Endothelial cell (in vitro differentiated cells): ENCODE results near the gene MAP3K12. TPM values are rescaled to one million over a fixed set of nuclear protein-coding genes. Genes with fewer than 3 reads are reported as not detected.

Experiments
- DNase-seq: peaks from one replicate; pipeline ENCODE4 v3.0.0; 2021; ENCODE audit warnings: low spot score
- H3K27ac Mint-ChIP-seq: one replicate; pipeline ENCODE4 v1.8.0; 2021; ENCODE audit warnings: mixed read lengths, inconsistent platforms; ENCODE audit not compliant: unreplicated experiment
- H3K27me3 Mint-ChIP-seq: one replicate; pipeline ENCODE4 v1.8.0; 2021; ENCODE audit warnings: mild to moderate bottlenecking, moderate library complexity, mixed read lengths, inconsistent platforms; ENCODE audit not compliant: unreplicated experiment
- H3K36me3 Mint-ChIP-seq: one replicate; pipeline ENCODE4 v1.8.0; 2021; ENCODE audit warnings: mild to moderate bottlenecking, low read depth, mixed read lengths, inconsistent platforms; ENCODE audit not compliant: unreplicated experiment
- H3K4me1 Mint-ChIP-seq: one replicate; pipeline ENCODE4 v1.8.0; 2021; ENCODE audit warnings: mild to moderate bottlenecking, mixed read lengths, inconsistent platforms; ENCODE audit not compliant: unreplicated experiment
- H3K4me3 Mint-ChIP-seq: one replicate; pipeline ENCODE4 v1.8.0; 2021; ENCODE audit warnings: mild to moderate bottlenecking, mixed read lengths, inconsistent platforms; ENCODE audit not compliant: unreplicated experiment
- H3K9me3 Mint-ChIP-seq: one replicate; pipeline ENCODE4 v1.8.0; 2021; ENCODE audit warnings: mixed read lengths, inconsistent platforms; ENCODE audit not compliant: unreplicated experiment
- total RNA-seq: library from RNA; stranded (reverse); fragmentation: NEBNext Ultra II Directional; extraction: Animal tissue kit (Norgen Biotek cat#: 25700); gene quantifications from one replicate; pipeline ENCODE4 v1.2.1, GENCODE V29; 2021; ENCODE audit not compliant: unreplicated experiment
- TF ChIP-seq, protein P1 (sequence below): fragments of 200-600 bp; sonication (generic); IDR thresholded peaks from one replicate; pipeline ENCODE4 v1.5.0; 2021; ENCODE audit warnings: antibody characterized with exemption; ENCODE audit not compliant: unreplicated experiment

The MAP3K12 gene
- total RNA-seq, 1 donor from 2014 or later: 20.9 TPM

DNA sequence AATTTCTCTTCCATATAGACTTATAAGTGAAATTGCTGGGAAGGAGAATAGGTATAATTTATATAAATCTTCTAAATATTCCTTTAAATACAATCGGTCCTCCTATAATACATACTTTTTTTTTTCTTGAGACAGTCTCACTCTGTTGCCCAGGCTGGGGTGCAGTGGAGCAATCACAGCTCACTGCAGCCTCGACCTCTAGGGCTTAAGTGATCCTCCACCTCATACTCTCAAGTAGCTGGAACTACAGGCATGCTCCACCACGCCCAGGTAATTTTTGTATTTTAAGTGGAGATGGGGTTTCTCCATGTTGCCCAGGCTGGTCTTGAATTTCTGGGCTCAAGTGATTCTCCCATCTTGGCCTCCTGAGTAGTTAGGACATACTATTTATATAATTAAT lies 37.7 kb upstream of the MAP3K12 start:
- peaks cover 1% of the 10 kb centered on the region for H3K27me3 Mint-ChIP-seq
- H3K4me1 Mint-ChIP-seq: peaks cover 3% of the 10 kb centered on the region
- H3K36me3 Mint-ChIP-seq: peaks cover 36% of the 10 kb centered on the region
- TF ChIP-seq, protein P1, sequence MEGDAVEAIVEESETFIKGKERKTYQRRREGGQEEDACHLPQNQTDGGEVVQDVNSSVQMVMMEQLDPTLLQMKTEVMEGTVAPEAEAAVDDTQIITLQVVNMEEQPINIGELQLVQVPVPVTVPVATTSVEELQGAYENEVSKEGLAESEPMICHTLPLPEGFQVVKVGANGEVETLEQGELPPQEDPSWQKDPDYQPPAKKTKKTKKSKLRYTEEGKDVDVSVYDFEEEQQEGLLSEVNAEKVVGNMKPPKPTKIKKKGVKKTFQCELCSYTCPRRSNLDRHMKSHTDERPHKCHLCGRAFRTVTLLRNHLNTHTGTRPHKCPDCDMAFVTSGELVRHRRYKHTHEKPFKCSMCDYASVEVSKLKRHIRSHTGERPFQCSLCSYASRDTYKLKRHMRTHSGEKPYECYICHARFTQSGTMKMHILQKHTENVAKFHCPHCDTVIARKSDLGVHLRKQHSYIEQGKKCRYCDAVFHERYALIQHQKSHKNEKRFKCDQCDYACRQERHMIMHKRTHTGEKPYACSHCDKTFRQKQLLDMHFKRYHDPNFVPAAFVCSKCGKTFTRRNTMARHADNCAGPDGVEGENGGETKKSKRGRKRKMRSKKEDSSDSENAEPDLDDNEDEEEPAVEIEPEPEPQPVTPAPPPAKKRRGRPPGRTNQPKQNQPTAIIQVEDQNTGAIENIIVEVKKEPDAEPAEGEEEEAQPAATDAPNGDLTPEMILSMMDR: no peak
- H3K4me3 Mint-ChIP-seq: no peak overlapping the region
- no peak for DNase-seq
- H3K27ac Mint-ChIP-seq: no peak overlapping the region
- H3K9me3 Mint-ChIP-seq: no peaks in the 10 kb centered on the region

DNA sequence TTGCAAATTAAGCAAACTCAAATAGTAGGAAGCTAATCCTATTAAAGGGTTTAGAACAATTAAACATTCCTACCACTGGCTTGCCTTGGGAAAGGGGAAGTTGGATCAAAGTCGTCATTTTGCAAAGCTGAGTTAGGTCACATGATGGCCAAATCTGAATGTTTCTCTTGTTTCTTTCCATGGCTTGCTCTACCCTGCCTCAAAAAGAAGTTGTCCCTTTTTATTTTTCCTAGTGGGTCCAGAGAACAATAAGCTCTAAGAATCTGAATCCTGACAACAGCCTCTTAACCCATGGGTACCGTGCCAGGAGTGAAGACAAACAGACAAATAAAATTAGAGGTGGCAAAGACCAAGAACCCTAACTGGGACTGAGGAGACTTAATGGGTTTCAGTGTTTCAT lies 34.2 kb upstream of the MAP3K12 start:
- Mint-ChIP-seq H3K4me3 (no peak overlapping the region), H3K27ac (no peak overlapping the region), H3K27me3 (peaks cover 1% of the 10 kb centered on the region), H3K36me3 (peaks cover 39% of the 10 kb centered on the region), H3K9me3 (no peaks in the 10 kb centered on the region), H3K4me1 (no peaks in the 10 kb centered on the region)
- TF ChIP-seq, protein P1: no peak
- DNase-seq: no peak

DNA sequence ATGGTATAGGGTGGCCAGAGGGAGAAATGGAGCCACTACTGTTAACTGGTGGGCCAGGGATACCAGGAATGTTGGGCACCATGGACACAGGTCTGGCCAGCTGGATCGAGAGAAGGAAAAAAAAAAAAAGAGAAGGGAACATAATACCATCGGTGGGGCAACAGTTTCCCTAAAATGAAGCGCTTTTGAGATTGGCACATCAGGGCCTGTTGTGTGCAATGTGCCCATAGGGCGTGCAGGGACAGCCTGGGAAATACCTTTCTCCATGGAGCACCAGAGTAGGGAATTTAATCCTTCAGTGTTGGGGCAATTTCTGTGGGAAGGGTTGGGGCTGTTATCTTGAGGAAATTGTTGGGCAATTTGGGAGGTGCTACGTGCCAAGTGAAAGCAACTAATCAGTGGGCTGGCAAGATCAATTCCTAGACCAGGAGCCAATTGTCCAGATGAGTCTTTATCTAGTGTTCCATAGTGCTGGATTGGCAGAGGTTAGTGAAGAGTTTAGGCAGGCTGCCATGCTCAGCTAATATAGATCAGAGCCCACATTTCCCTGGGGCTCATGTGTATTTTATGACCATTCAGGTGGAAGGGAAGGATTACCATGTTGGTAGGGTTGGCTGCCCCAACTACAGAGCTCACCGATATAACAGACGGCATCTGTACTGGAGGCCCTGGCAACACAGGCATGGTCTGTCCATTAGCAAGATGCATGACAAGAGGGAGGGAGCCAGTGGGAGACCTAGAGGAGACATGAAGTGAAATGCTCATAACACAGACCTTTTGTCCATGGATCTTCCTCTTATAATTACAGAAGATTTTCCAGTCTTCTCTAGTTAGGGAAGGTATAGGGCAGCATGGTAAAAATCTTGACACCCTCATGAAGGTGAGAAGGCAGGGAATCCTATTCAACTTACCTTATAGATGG lies 33.5 kb upstream of the MAP3K12 start:
- peaks cover 39% of the 10 kb centered on the region for H3K36me3 Mint-ChIP-seq
- no peak for DNase-seq
- TF ChIP-seq, protein P1: no peak
- H3K4me1 Mint-ChIP-seq: no peaks in the 10 kb centered on the region
- peak overlapping the region; percentile 27 for H3K4me3 Mint-ChIP-seq
- H3K27ac Mint-ChIP-seq: no peak overlapping the region
- H3K9me3 Mint-ChIP-seq: no peaks in the 10 kb centered on the region
- peaks cover 1% of the 10 kb centered on the region for H3K27me3 Mint-ChIP-seq

DNA sequence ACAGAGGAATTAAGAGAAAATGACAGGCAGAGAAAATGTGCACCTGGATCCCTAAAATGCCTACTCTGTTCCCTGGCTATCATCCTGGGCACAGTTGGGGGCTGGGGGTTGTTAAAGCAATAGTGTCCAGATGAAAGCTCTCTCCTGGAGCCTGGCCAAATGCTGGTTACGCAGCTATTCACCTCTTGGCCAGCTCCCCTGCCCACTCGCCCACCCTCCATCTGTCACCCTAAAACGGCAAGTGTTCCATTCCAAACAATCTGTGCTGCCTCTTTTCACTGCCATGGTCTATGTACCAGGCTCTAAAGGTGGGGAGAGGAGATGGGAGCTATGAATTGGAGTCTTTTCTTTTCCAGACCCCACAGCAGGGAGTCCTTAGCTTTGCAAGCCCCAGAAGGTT lies 32.8 kb upstream of the MAP3K12 start:
- Mint-ChIP-seq H3K4me3 (no peak overlapping the region), H3K27ac (no peak overlapping the region), H3K9me3 (no peaks in the 10 kb centered on the region), H3K36me3 (peaks cover 39% of the 10 kb centered on the region), H3K27me3 (peaks cover 1% of the 10 kb centered on the region), H3K4me1 (no peaks in the 10 kb centered on the region)
- DNase-seq: no peak
- TF ChIP-seq, protein P1: no peak

DNA sequence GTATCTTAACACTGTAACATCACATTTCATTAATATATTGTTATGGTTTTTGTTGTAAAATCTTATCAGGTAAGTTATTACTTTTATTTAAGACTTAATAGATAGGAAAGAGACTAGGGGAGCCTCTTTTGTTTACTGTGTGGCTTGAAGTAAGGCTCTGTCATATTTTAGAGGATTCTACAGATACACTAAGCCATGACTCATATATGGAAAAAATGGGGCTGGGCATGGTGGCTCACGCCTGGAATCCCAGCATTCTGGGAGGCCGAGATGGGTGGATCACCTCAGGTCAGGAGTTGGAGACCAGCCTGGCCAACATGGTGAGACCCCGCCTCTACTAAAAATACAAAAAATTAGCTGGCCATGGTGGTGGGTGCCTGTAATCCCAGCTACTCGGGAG lies 31.7 kb upstream of the MAP3K12 start:
- H3K36me3 Mint-ChIP-seq: peaks cover 43% of the 10 kb centered on the region
- H3K4me3 Mint-ChIP-seq: no peak overlapping the region
- no peak overlapping the region for H3K27ac Mint-ChIP-seq
- peaks cover 1% of the 10 kb centered on the region for H3K27me3 Mint-ChIP-seq
- TF ChIP-seq, protein P1: no peak
- no peaks in the 10 kb centered on the region for H3K9me3 Mint-ChIP-seq
- no peak for DNase-seq
- H3K4me1 Mint-ChIP-seq: no peaks in the 10 kb centered on the region
